Mesendoderm (in vitro differentiated cells): ENCODE data around the gene DEFB110.

Source experiments
- DNase-seq: peaks from one replicate; pipeline ENCODE4 v3.0.0; 2013
- H2AK5ac ChIP-seq: 2 replicates; pipeline ENCODE4 v1.6.1; 2013; ENCODE audit warnings: low read length, inconsistent platforms
- H2BK120ac ChIP-seq: 2 replicates; pipeline ENCODE4 v1.6.1; 2013; ENCODE audit warnings: low read depth, mild to moderate bottlenecking, low read length, moderate library complexity, mixed read lengths
- H2BK15ac ChIP-seq: replicated peaks from 2 replicates; pipeline ENCODE4 v1.6.1; 2013; ENCODE audit warnings: low read depth, mild to moderate bottlenecking, moderate library complexity
- H2BK5ac ChIP-seq: 2 replicates; pipeline ENCODE4 v1.6.1; 2013; ENCODE audit warnings: low read length, inconsistent platforms
- H3K18ac ChIP-seq: 2 replicates; pipeline ENCODE4 v1.6.1; 2013; ENCODE audit warnings: mild to moderate bottlenecking, low read length, mixed read lengths
- H3K23ac ChIP-seq: one replicate; pipeline ENCODE4 v1.6.1; 2013; ENCODE audit warnings: low read length
- H3K27ac ChIP-seq: 2 replicates; pipeline ENCODE4 v1.5.1; 2013; ENCODE audit warnings: low read depth, mild to moderate bottlenecking, inconsistent platforms, low read length, moderate library complexity
- H3K27me3 ChIP-seq: 2 replicates; pipeline ENCODE4 v1.6.1; 2013; ENCODE audit warnings: low read length, control low read depth, mild to moderate bottlenecking, inconsistent platforms; ENCODE audit not compliant: insufficient read depth, poor library complexity
- H3K36me3 ChIP-seq: 2 replicates; pipeline ENCODE4 v1.6.1; 2013; ENCODE audit warnings: low read length, inconsistent platforms; ENCODE audit not compliant: control insufficient read depth, insufficient read depth
- H3K4ac ChIP-seq: one replicate; pipeline ENCODE4 v1.6.1; 2013; ENCODE audit warnings: low read depth, mild to moderate bottlenecking, low read length, moderate library complexity
- H3K4me1 ChIP-seq: 2 replicates; pipeline ENCODE4 v1.6.1; 2013; ENCODE audit warnings: low read depth, low read length, inconsistent platforms; ENCODE audit not compliant: control insufficient read depth
- H3K4me2 ChIP-seq: 2 replicates; pipeline ENCODE4 v1.6.1; 2013; ENCODE audit warnings: low read length
- H3K4me3 ChIP-seq: 2 replicates; pipeline ENCODE4 v1.5.1; 2013; ENCODE audit warnings: mild to moderate bottlenecking, low read length
- H3K56ac ChIP-seq: one replicate; pipeline ENCODE4 v1.6.1; 2013; ENCODE audit warnings: low read length
- H3K79me1 ChIP-seq: 2 replicates; pipeline ENCODE4 v1.6.1; 2013; ENCODE audit warnings: low read length, inconsistent platforms
- H3K79me2 ChIP-seq: 2 replicates; pipeline ENCODE4 v1.6.1; 2013; ENCODE audit warnings: mild to moderate bottlenecking, low read length; ENCODE audit not compliant: control insufficient read depth, insufficient read depth
- H3K9ac ChIP-seq: 2 replicates; pipeline ENCODE4 v1.6.1; 2013; ENCODE audit warnings: low read length, inconsistent platforms
- H4K5ac ChIP-seq: one replicate; pipeline ENCODE4 v1.6.1; 2013; ENCODE audit warnings: low read length
- H4K8ac ChIP-seq: one replicate; pipeline ENCODE4 v1.6.1; 2013; ENCODE audit warnings: low read depth, mild to moderate bottlenecking, control low read depth, low read length, moderate library complexity
- WGBS: extraction: QIAGEN DNeasy Blood & Tissue Kit; methylation state at CpG from one replicate; pipeline ENCODE4 v1.1.7; 2013; ENCODE audit warnings: low lambda C conversion rate, missing lambda C conversion rate; ENCODE audit not compliant: insufficient coverage; ENCODE audit errors: extremely low coverage; 5-methylcytosine and 5-hydroxymethylcytosine counted together

Gene DEFB110

GRCh38 chr6:49978332-49979226 is 43.2 kb downstream of the DEFB110 start:
- no peak for DNase-seq
- H3K79me1 ChIP-seq, result no peaks in the 10 kb centered on the region
- no peak overlapping the region for H3K56ac ChIP-seq
- no peaks in the 10 kb centered on the region for H3K4me1 ChIP-seq
- H3K23ac ChIP-seq, result no peak overlapping the region
- no peaks in the 10 kb centered on the region for H3K36me3 ChIP-seq
- H3K27me3 ChIP-seq, result no peaks in the 10 kb centered on the region
- H3K27ac ChIP-seq, result no peak overlapping the region
- H4K8ac ChIP-seq, result no peak overlapping the region
- no CpG with 5 or more reads among the region's 3 CpGs for WGBS
- no peak overlapping the region for H2BK5ac ChIP-seq
- no peak overlapping the region for H3K18ac ChIP-seq
- H3K4me2 ChIP-seq, result no peak overlapping the region
- H3K79me2 ChIP-seq, result no peaks in the 10 kb centered on the region
- no peak overlapping the region for H4K5ac ChIP-seq
- no peak overlapping the region for H3K4me3 ChIP-seq
- H2AK5ac ChIP-seq, result no peak overlapping the region
- no peak overlapping the region for H2BK120ac ChIP-seq
- H2BK15ac ChIP-seq, result no peak overlapping the region
- H3K9ac ChIP-seq, result no peak overlapping the region
- H3K4ac ChIP-seq, result no peak overlapping the region

GRCh38 chr6:49969605-49970004 is 52.2 kb downstream of the DEFB110 start, which contains the start of gene DEFB113:
DEFB113 (minus strand) TSS chr6:49969625; CDS start chr6:49969625, 0 bp downstream.
- DNase-seq, result no peak
- Histone ChIP-seq H3K56ac (no peak within 1 kb of the TSS), H3K79me2 (no peaks in the 10 kb centered on the region), H3K18ac (no peak within 1 kb of the TSS), H4K8ac (no peak within 1 kb of the TSS), H2BK120ac (no peak within 1 kb of the TSS), H2BK5ac (no peak within 1 kb of the TSS), H3K4me2 (no peak within 1 kb of the TSS), H3K4me3 (no peak within 1 kb of the TSS), H3K36me3 (no peaks in the 10 kb centered on the region), H2AK5ac (no peak within 1 kb of the TSS), H3K4me1 (no peaks in the 10 kb centered on the region), H3K27me3 (no peaks in the 10 kb centered on the region), H3K79me1 (no peaks in the 10 kb centered on the region), H3K9ac (no peak within 1 kb of the TSS), H3K27ac (no peak within 1 kb of the TSS), H4K5ac (no peak within 1 kb of the TSS), H3K4ac (no peak within 1 kb of the TSS), H3K23ac (no peak within 1 kb of the TSS), H2BK15ac (no peak within 1 kb of the TSS)
- no CpG with 5 or more reads among the region's 2 CpGs for WGBS
